Thoracic aorta (tissue), 2 donors: Measurements from ENCODE around the gene VAMP3. TPM values are rescaled to one million over a fixed set of nuclear protein-coding genes. Genes with fewer than 3 reads are reported as not detected.

ENCODE experiments used
- ATAC-seq: fragments of 150-250 bp; one replicate; pipeline ENCODE4 v1.8.0; 2017; ENCODE audit warnings: low read depth; ENCODE audit not compliant: insufficient number of reproducible peaks, low FRiP score
- DNase-seq: peaks from one replicate; pipeline ENCODE4 v3.0.0-alpha.2; 2020; ENCODE audit warnings: low spot score
- H3K27ac ChIP-seq, 2 donors: fragments of 200-600 bp; sonication (generic); 1 replicate in 1 of 2; 2 replicates in 1 of 2; pipeline ENCODE4 v1.5.1; 2016; ENCODE audit warnings: mild to moderate bottlenecking in 2 of 2, moderate library complexity in 2 of 2
- H3K27me3 ChIP-seq: fragments of 200-600 bp; sonication (generic); replicated peaks from 2 replicates; pipeline ENCODE4 v1.6.0; 2016; ENCODE audit warnings: mild to moderate bottlenecking; ENCODE audit not compliant: insufficient read depth
- H3K36me3 ChIP-seq: fragments of 200-600 bp; sonication (generic); one replicate; pipeline ENCODE4 v1.5.1; 2016
- H3K4me1 ChIP-seq, 2 donors: fragments of 200-600 bp; sonication (generic); 1 replicate in 1 of 2; 2 replicates in 1 of 2; pipeline versions ENCODE4 v1.5.1 to v1.6.0; 2016; ENCODE audit warnings: low read depth in 2 of 2, mild to moderate bottlenecking in 1 of 2; ENCODE audit not compliant: control insufficient read depth in 1 of 2
- H3K4me3 ChIP-seq: fragments of 200-600 bp; sonication (generic); 2 replicates; pipeline ENCODE4 v1.5.1; 2016; ENCODE audit warnings: mild to moderate bottlenecking
- H3K9me3 ChIP-seq: fragments of 200-600 bp; sonication (generic); 2 replicates; pipeline ENCODE4 v1.5.1; 2016
- total RNA-seq, 2 donors: library from RNA; depleted of rRNA; stranded (reverse); fragments of >200 nt; gene quantifications; one replicate each; pipeline versions ENCODE4 v1.1.0 to v1.2.3, GENCODE V29; 2016
- TF ChIP-seq, protein P1 (sequence below): fragments of 200-600 bp; sonication (generic); IDR thresholded peaks from one replicate; pipeline ENCODE4 v1.5.1; 2019; ENCODE audit warnings: antibody characterized with exemption

VAMP3 gene
- total RNA-seq, 2 donors from 2014 or later: 87.3 to 102 TPM

DNA sequence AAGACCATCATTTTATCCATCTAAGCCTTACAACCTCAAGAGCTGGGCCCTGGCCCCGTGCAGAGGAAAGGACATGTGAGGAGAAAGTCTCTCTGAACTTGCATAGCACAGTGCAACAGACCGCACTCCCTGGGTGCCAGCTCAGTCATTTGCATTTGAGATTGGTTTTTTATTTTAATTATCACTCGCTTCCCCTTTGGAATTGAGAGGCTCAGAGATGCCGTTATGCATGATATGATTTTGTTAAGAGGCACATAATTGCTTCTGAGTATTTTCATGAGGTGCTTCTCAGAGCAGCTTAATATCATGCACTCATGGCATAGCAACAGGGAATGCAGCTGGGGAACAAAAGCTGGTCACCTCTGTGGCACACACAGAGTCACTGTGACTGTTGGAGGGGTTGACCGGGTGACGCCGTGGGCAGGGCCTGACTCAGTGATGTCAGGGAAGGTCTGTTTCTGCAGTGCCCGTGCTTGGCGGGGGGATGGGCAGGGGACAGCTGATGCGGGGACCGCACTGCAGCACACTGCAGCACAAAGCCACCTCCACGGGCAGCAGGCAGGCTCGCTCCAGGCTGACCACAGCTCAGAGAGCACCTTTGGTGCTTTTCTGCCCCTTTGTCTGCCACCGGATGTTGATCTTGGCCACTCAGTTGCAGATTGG lies 43.2 kb upstream of the VAMP3 start:
- no peaks in the 10 kb centered on the region for H3K36me3 ChIP-seq
- peaks cover 0 to 19% of the 10 kb centered on the region in 2 donors for H3K4me1 ChIP-seq
- H3K27ac ChIP-seq: no peak overlapping the region
- H3K4me3 ChIP-seq: no peak overlapping the region
- ATAC-seq (no peak), DNase-seq (no peak)
- H3K9me3 ChIP-seq: no peaks in the 10 kb centered on the region
- H3K27me3 ChIP-seq: no peaks in the 10 kb centered on the region
- TF ChIP-seq, protein P1, sequence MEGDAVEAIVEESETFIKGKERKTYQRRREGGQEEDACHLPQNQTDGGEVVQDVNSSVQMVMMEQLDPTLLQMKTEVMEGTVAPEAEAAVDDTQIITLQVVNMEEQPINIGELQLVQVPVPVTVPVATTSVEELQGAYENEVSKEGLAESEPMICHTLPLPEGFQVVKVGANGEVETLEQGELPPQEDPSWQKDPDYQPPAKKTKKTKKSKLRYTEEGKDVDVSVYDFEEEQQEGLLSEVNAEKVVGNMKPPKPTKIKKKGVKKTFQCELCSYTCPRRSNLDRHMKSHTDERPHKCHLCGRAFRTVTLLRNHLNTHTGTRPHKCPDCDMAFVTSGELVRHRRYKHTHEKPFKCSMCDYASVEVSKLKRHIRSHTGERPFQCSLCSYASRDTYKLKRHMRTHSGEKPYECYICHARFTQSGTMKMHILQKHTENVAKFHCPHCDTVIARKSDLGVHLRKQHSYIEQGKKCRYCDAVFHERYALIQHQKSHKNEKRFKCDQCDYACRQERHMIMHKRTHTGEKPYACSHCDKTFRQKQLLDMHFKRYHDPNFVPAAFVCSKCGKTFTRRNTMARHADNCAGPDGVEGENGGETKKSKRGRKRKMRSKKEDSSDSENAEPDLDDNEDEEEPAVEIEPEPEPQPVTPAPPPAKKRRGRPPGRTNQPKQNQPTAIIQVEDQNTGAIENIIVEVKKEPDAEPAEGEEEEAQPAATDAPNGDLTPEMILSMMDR: no peak

DNA sequence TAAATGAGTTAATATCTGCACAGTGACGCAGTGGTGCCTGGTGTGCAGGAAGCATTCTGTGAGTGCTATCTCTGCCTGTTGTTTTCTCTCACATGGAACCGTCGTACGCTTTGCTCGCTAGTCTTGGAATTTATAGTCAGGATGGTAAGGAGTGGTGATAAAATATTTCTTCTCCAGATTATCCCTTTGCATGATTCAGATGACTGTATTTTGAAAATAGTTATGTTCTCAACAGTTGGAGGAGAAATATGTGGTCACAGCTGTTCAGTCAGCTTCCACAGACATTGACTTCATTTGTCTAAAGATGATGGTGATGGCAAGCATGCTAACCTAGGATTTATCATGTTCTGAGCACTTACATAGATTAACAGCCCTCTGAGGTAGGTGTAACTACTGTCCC lies 41.3 kb upstream of the VAMP3 start:
- ATAC-seq (no peak), DNase-seq (no peak)
- no peak overlapping the region for H3K4me3 ChIP-seq
- no peaks in the 10 kb centered on the region for H3K9me3 ChIP-seq
- TF ChIP-seq, protein P1: no peak
- no peaks in the 10 kb centered on the region for H3K36me3 ChIP-seq
- H3K27ac ChIP-seq: no peak overlapping the region
- H3K4me1 ChIP-seq: peaks cover 0 to 17% of the 10 kb centered on the region in 2 donors
- H3K27me3 ChIP-seq: no peaks in the 10 kb centered on the region

DNA sequence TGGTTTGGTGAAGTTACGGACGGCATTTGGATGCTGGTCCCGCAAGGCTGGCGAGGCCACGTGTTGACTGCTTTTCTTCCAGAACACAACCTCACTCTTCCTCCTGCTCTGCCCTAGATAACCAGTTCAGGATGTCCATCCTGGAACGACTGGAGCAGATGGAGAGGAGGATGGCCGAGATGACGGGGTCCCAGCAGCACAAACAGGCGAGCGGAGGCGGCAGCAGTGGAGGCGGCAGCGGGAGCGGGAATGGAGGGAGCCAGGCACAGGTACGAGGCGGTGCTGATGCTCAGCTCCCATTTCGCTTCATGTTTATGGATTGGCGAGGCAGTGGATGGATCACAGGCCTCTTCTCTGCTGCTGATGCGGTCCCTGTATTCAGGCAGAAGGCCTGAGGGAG lies 38.8 kb upstream of the VAMP3 start:
- ATAC-seq: no peak
- H3K36me3 ChIP-seq: no peaks in the 10 kb centered on the region
- no peaks in the 10 kb centered on the region for H3K27me3 ChIP-seq
- peaks cover 0 to 8% of the 10 kb centered on the region in 2 donors for H3K4me1 ChIP-seq
- no peak overlapping the region for H3K4me3 ChIP-seq
- no peak for DNase-seq
- H3K27ac ChIP-seq: no peak overlapping the region
- TF ChIP-seq, protein P1: no peak
- no peaks in the 10 kb centered on the region for H3K9me3 ChIP-seq

DNA sequence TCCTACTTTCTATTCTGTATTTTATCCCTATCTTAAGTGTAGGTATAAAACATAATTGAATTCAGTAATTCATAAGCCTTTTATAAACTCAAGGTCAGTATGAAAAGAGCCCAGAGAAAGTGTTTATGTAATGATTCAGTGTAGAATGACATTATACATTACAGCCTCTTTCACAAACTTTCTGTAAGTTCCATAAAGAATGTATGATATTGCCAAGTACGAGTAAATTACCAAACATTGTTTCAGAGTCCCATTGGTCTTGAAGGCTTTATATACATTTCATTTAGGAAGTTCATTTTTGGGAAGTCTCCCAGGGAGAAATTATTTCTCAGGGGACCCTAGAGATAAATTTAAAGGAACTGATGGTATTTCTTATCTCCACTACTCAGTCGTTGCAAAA lies 37.8 kb upstream of the VAMP3 start:
- Histone ChIP-seq H3K9me3 (no peaks in the 10 kb centered on the region), H3K4me1 (peaks cover 0 to 5% of the 10 kb centered on the region in 2 donors), H3K27me3 (no peaks in the 10 kb centered on the region), H3K27ac (no peak overlapping the region), H3K36me3 (no peaks in the 10 kb centered on the region), H3K4me3 (no peak overlapping the region)
- DNase-seq (no peak), ATAC-seq (no peak)
- TF ChIP-seq, protein P1: no peak

DNA sequence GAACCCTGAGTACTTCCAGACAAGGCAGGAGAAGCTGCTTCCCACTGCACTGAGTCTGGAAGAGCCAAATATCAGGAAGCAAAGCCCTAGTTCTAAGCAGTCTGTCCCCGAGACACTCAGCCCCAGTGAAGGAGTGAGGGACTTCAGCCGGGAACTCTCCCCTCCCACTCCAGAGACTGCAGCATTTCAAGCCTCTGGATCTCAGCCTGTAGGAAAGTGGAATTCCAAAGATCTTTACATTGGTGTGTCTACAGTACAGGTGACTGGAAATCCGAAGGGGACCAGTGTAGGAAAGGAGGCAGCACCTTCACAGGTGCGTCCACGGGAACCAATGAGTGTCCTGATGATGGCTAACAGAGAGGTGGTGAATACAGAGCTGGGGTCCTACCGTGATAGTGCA lies 33.1 kb upstream of the VAMP3 start:
- TF ChIP-seq, protein P1: no peak
- H3K27ac ChIP-seq: no peak overlapping the region
- no peak overlapping the region for H3K4me3 ChIP-seq
- ATAC-seq (no peak), DNase-seq (no peak)
- no peaks in the 10 kb centered on the region for H3K4me1 ChIP-seq
- no peaks in the 10 kb centered on the region for H3K27me3 ChIP-seq
- H3K36me3 ChIP-seq: no peaks in the 10 kb centered on the region
- H3K9me3 ChIP-seq: no peaks in the 10 kb centered on the region
